ENCODE results near the gene COX20.

COX20 gene

GRCh38 chr1:244804841-244805240 lies 30.6 kb upstream of the COX20 start:
- TF ChIP-seq CTCF (IDR thresholded peaks at IDR 0.05; ENCODE audit: low read depth, low read length), result no peak
- no peak overlapping the region for H3K4me3 ChIP-seq (ENCODE audit: low read depth, low read length)

- TF ChIP-seq CTCF (IDR thresholded peaks at IDR 0.05; ENCODE audit: low read depth, low read length), result no peak
- H3K4me3 ChIP-seq (ENCODE audit: low read depth, low read length), result no peak overlapping the region
These were observed 28.3 kb upstream of the COX20 start for GRCh38 chr1:244807138-244807537.

- TF ChIP-seq CTCF (IDR thresholded peaks at IDR 0.05; ENCODE audit: low read depth, low read length), result no peak
These were observed 25.2 kb upstream of the COX20 start for GRCh38 chr1:244810221-244810620.

GRCh38 chr1:244813327-244813726 lies 22.1 kb upstream of the COX20 start:
- no peak for TF ChIP-seq CTCF (IDR thresholded peaks at IDR 0.05; ENCODE audit: low read depth, low read length)
- no peak overlapping the region for H3K4me3 ChIP-seq (ENCODE audit: low read depth, low read length)

More at GRCh38 chr1:244810221-244810620, 25.2 kb upstream of the COX20 start:
- no peak overlapping the region for H3K4me3 ChIP-seq (ENCODE audit: low read depth, low read length)

GRCh38 chr1:244815600-244816099 lies 19.8 kb upstream of the COX20 start:
- no peak overlapping the region for H3K4me3 ChIP-seq (ENCODE audit: low read depth, low read length)
- no peak for TF ChIP-seq CTCF (IDR thresholded peaks at IDR 0.05; ENCODE audit: low read depth, low read length)

- no peak overlapping the region for H3K4me3 ChIP-seq (ENCODE audit: low read depth, low read length)
- TF ChIP-seq CTCF (IDR thresholded peaks at IDR 0.05; ENCODE audit: low read depth, low read length), result no peak
These were observed 18.0 kb upstream of the COX20 start for GRCh38 chr1:244817415-244817894.

- H3K4me3 ChIP-seq (ENCODE audit: low read depth, low read length), result no peak overlapping the region
- TF ChIP-seq CTCF (IDR thresholded peaks at IDR 0.05; ENCODE audit: low read depth, low read length), result no peak
These were observed 15.3 kb upstream of the COX20 start for GRCh38 chr1:244820131-244820530.

All from WI38 (cell line).